CD4-positive, alpha-beta T cell treated with Interferon gamma for 1 hour (primary cell): Measurements from ENCODE around the gene FXR2.
A peak's percentile ranks its signal among the peaks of the same experiment; 100 is the strongest.
"Not testable (repeated sequence)": the region's sequence is repeated elsewhere in the genome, so short reads cannot be mapped to it uniquely, and the experiment has no call there.

Source experiments
- DNase-seq: peaks from one replicate; pipeline ENCODE4 v3.0.0-alpha.2; 2020

Gene FXR2

GRCh38 chr17:7627250-7628121, 12.8 kb upstream of the FXR2 start, which contains the start of gene SAT2:
TSS of gene SAT2 (minus strand) at chr17:7627821. CDS start at chr17:7627635, 186 bp downstream.
- peak; percentile 90 for DNase-seq

DNA sequence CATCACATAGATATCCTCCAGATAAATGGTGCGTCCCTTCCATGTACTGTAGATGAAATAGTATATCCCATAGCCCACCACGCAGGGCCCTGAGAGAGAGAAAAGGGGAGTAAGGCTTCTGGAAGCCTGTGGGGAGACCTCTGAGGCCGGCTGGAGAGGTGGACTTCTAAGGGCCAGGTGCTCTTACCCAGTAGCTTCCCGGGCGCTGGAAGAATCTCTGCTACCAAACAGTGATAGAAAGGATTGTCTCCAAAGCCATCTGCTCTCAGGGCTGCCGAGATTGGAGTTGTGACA, 12.2 kb upstream of the FXR2 start:
- no peak for DNase-seq

- peak; percentile 28 for DNase-seq
These were observed 11.6 kb upstream of the FXR2 start for GRCh38 chr17:7626307-7626706.

DNA sequence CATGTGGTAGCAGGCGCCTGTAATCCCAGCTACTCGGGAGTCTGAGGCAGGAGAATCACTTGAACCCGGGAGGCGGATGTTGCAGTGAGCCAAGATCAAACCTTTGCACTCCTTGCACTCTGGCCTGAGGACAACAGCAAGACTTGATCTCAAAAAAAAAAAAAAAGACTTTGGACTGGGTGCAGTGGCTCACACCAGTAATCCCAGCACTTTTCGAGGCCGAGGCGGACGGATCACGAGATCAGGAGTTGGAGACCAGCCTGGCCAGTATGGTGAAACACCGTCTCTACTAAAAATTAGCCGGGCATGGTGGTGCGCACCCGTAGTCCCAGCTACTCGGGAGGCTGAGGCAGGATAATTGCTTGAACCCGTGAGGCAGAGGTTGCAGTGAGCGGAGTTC, 11.1 kb upstream of the FXR2 start:
- not testable (repeated sequence) for DNase-seq

- DNase-seq = no peak
These were observed 9.0 kb upstream of the FXR2 start for GRCh38 chr17:7623661-7624060.

DNA sequence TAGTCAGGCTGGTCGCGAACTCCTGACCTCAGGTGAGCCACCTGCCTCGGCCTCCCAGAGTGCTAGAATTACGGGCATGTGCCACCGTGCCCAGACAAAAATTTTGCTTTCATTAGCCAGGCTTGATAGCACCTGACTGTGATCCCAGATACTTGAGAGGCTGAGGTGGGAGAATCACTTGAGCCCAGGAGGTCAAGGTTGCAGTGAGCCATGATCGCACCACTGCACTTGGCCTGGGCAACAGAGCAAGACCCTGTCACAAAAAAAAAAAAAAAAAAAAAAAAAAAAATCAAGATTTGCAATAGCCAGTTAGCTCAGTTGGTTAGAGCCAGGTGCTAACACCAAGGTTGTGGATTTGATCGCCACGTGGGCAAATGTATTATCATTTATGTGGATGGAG, 6.1 kb upstream of the FXR2 start:
- no peak for DNase-seq

- no peak for DNase-seq
These were observed 3.9 kb upstream of the FXR2 start for GRCh38 chr17:7618608-7619007.

GRCh38 chr17:7615265-7615747, 609 bp upstream of the FXR2 start:
- no peak for DNase-seq

- no peak for DNase-seq
These were observed 800 bp downstream of the FXR2 start for GRCh38 chr17:7613769-7614424.

- no peak for DNase-seq
These were observed 2.4 kb downstream of the FXR2 start for GRCh38 chr17:7612294-7612640.

GRCh38 chr17:7611635-7612293, 2.9 kb downstream of the FXR2 start:
- no peak for DNase-seq

- no peak for DNase-seq
These were observed 4.1 kb downstream of the FXR2 start for GRCh38 chr17:7610641-7611040.

DNA sequence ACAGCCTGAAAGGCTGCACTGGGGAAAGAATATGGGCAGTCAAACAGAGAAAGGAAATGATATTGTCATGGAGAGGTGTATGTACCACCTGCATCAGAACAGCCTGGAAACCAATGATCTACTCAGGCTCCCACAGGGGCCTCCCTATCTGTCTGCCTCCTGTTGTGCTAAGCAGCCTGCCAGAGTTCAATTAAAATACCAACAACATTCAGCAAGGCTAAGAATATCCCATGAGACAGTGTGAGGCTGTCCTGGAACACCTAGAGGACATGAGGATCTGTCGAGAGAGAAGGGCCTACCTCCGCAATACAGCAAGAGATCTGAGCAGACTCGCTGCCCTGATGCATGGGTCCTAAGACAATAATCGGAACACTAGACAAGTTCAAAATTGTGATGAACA, 8.4 kb downstream of the FXR2 start:
- DNase-seq = no peak

DNA sequence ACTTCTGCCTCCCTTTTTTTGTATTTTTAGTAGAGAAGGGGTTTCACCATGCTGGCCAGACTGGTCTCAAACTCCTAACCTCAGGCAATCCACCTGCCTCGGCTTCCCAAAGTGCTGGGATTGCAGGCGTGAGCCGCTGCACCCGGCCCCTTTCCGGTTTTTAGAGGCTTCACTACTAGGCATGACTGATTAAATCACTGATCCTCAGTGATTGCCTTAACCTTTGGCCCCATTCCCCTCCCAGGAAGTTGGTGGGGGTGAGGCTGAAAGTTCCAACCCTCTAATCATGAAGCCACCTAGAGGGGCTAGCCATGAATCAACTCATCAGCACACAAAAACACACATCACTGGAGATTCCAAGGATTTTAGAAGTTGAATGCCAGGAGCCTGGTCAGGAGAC, 17.1 kb downstream of the FXR2 start:
- DNase-seq = not testable (repeated sequence)

DNA sequence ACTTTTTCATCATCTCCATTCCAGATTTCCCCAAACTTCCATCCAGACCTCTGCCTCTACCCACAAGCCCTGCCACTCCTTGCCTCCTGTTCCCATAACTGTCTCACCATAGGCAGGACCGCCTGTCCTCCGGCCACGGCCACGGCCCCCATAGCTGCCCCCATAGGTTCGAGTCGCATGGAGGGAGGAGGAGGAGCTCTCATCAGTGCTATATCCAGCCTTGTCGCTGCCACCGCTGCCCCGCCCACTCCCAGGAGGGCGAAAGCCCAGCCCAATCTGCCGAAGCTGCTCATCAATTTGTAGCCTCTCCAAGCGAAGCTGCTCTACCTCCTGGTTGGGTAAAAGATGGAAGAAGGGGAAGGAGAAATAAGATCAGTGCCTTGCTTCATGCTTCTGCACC, 21.4 kb downstream of the FXR2 start:
- DNase-seq = no peak

DNA sequence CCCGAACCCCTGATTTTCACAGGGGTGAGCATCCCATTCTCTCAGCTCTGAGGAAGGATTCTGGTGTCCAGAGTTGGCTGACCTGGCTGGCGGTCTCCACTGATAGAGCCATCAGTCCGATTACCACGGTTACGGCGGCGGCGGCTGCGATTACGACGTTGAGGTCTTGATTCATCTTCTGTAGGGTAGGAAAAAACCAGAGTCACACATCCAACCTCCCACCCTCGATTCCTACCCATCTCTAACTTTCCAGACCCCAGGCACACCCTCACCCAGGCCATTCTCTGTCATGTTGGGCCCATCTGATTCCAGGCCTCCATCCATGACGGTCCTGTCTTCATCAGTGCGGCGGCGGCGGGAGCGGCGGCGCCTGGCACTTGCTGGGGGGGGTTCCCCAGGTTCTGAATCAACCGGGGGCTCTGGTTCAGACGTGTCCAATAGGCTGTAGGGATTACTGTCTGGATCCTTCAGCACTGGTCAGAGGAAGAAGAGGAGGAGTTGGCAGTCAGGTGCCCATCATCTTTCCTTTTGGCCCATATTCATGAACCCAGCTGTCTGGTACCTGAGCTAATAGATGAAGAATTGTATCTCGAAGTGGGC, 22.2 kb downstream of the FXR2 start:
- no peak for DNase-seq

- no peak for DNase-seq
These were observed 23.1 kb downstream of the FXR2 start for GRCh38 chr17:7591596-7591995.

DNA sequence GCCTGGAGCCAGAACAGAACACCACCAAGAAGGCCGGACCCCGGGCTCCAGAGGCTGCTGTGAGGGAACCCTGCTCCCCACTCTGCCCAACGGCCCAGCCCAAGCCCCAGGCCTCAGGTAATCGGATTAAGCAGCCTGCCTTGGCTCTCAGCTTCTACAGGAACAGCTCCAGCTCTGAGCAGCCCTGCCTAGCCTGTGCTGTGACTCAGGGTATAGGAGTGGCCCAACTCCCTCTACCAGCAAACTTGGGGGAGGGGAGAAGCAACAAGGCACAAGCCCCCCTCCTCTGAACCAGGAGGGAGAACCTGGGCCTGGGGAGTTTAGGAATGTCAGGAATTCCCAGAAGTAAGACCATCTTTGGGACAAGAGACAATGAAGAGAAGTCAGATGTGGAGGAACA, 24.0 kb downstream of the FXR2 start:
- no peak for DNase-seq

DNA sequence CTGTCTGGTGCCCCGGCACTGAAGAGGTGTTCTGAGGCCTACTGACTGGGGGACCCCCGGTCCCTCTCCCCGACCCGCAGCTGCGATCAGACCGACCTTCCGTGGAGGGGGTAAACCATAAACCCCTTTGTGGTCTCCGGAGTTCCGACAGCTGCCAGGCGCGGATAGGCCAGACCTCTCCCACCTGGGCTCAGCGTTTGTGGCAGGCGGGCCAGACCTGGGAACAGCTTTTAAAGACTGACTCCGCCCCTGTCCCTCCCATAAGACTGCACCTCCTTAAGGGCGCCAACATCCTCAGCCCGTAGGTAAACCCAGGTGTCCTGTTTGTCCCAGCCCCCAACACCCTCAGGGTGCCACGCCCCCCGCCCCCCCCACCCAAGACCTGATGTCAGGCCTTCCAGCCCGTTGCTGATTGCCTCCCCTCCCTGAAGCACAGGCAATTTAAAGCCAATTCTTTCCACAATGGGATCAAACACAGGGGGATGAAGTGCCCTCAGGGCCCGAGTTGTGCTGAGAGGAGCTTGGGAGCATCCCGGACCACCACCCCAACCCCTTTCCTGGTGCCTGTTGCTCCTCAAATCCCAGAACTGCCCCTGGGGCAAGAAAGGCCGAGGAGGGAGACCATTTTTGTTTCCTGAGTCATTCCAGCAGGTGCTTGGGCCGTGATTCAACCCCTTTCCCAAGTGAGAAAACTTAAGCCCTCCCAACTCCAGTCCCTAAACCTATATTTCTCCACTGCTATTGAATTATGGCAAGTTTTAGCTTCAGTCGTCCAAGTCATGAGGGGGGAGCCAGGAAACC, 24.6 kb downstream of the FXR2 start, which contains the start of gene SOX15:
Gene SOX15, minus strand, starts transcription at position 204 of the 801 bp plus-strand sequence. CDS start 418 bp downstream, outside the sequence.
- no peak for DNase-seq

DNA sequence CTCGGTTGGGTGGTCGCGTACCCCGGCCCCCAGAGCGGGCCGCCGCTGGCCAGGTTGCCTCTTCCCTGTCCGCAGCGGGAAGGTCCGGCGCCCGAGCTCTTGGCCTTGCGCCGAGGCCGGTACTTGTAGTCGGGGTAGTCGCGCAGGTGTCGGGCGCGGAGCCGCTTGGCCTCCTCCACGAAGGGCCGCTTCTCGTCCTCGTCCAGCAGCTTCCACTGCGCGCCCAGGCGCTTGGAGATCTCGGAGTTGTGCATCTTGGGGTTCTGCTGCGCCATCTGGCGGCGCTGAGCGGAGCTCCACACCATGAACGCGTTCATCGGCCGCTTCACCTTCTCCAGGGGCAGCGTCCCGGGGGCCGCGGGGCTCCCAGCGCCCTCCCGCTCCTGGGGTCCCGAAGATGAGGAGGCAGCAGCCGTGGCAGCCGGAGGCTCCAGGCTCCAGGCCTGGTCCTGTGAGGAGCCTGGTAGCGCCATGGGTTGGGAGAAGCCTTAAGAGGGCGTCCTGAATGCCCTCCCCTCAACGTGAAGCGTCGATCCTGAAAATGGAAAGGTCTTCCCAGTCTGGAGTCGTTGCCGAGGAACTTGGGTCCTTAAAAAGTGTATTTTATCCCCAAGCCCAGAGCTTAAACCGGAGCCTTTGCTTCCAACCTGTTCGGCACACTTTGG, 25.4 kb downstream of the FXR2 start:
- DNase-seq = peak; percentile 71

- no peak for DNase-seq
These were observed 26.0 kb downstream of the FXR2 start for GRCh38 chr17:7588553-7589203.
